Immature natural killer cell (primary cell): ENCODE measurements around the gene OR6B2. TPM values are rescaled to one million over a fixed set of nuclear protein-coding genes. Genes with fewer than 3 reads are reported as not detected.
A peak's percentile ranks its signal among the peaks of the same experiment; 100 is the strongest.

ENCODE experiments used
- DNase-seq, 3 donors: peaks; one replicate each; pipeline ENCODE4 v3.0.0; 2022; ENCODE audit warnings: mixed read lengths in 1 of 3
- H3K27ac Mint-ChIP-seq, 6 donors: one replicate each; pipeline ENCODE4 v1.8.0; 2020; ENCODE audit warnings: mixed read lengths in 6 of 6, mild to moderate bottlenecking in 5 of 6, inconsistent platforms in 4 of 6, moderate library complexity in 3 of 6
- H3K27me3 Mint-ChIP-seq, 3 donors: one replicate each; pipeline ENCODE4 v1.8.0; 2020 to 2021; ENCODE audit warnings: low read depth in 3 of 3, mild to moderate bottlenecking in 3 of 3, mixed read lengths in 3 of 3, moderate library complexity in 3 of 3, inconsistent platforms in 1 of 3
- H3K36me3 Mint-ChIP-seq, 3 donors: one replicate each; pipeline ENCODE4 v1.8.0; 2020; ENCODE audit warnings: mixed read lengths in 3 of 3, inconsistent platforms in 2 of 3, mild to moderate bottlenecking in 2 of 3
- H3K4me1 Mint-ChIP-seq, 2 donors: one replicate each; pipeline ENCODE4 v1.8.0; 2020; ENCODE audit warnings: inconsistent platforms in 2 of 2, mild to moderate bottlenecking in 2 of 2, mixed read lengths in 2 of 2, moderate library complexity in 1 of 2
- H3K4me3 Mint-ChIP-seq, 5 donors: one replicate each; pipeline ENCODE4 v1.8.0; 2020; ENCODE audit warnings: mild to moderate bottlenecking in 5 of 5, mixed read lengths in 5 of 5, inconsistent platforms in 3 of 5, moderate library complexity in 3 of 5
- H3K9me3 Mint-ChIP-seq, 6 donors: one replicate each; pipeline ENCODE4 v1.8.0; 2020; ENCODE audit warnings: mild to moderate bottlenecking in 6 of 6, mixed read lengths in 6 of 6, inconsistent platforms in 4 of 6, moderate library complexity in 3 of 6
- polyA plus RNA-seq, 3 donors: library from polyadenylated mRNA; unstranded; fragments of 300-500 nt; fragmentation: Illumina TruSeq; gene quantifications; one replicate each; pipeline ENCODE4 v1.2.3, GENCODE V29; 2021

The OR6B2 gene
- polyA plus RNA-seq, result not detected

DNA sequence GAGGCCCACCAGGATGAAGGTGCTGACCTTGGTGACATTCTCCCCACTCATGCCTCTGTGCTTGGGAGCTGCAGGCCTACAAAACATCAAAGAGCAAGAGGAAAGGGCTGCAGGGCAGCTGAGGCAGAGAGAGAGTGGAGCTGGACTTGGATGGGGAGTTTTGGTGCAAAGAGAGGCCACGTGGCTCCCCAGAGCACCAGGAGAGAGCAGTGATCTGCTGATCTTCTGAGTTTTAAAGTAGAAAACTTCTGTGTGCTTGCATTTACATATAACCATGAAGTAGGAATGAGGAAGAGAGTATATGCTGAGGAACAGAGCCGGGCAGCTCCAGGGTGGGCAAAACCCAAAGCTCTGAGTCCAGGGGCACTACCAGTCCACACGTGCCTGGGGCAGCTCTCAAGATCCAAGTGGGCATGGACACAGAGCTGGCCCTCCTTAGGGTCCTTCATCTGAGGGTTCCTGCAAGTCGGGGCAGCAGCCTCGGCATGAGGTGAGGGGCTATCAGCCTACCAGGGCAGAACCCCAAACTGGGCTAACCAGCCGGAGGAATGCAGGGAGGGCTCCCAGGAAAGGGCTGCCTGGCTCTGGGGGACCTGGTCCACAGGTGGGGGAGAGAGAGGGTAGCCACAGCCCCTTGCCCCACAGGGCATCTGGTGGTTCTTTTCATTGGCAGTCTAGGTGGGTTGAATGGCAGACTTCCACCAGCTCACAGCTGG lies at the start of gene OR6B2:
OR6B2 (minus strand) TSS at position 51 of the 716 bp plus-strand sequence; CDS start at position 51, 0 bp downstream.
- Mint-ChIP-seq H3K27ac (peak within 1 kb of the TSS in 1 of 6 donors; percentile 40), H3K36me3 (no peaks in the 10 kb centered on the region), H3K4me3 (no peak within 1 kb of the TSS), H3K9me3 (peaks cover 0 to 2% (median 0%) of the 10 kb centered on the region in 6 donors), H3K27me3 (peaks cover 5 to 26% (median 21%) of the 10 kb centered on the region in 3 donors), H3K4me1 (peaks cover 0 to 6% of the 10 kb centered on the region in 2 donors)
- DNase-seq, result no peak

DNA sequence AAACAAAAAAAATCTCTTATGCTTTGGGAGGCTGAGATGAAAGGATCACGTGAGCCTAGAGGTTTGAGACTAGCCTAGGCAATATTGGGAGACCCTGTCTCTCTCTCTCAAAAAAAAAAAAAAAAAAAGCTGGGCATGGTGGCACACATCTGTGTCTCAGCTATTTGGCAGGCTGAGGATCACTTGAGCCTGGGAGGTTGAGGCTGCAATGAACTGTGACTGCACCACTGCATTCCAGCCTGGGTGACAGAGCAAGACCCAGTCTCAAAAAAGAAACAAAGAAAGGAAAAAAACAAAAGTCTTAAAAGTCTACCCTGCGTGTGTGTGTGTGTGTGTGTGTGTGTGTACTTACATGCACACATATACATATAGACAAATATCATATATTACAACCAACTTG lies 48.4 kb upstream of the OR6B2 start:
- H3K27me3 Mint-ChIP-seq, result peaks cover 5 to 15% (median 6%) of the 10 kb centered on the region in 3 donors
- no peaks in the 10 kb centered on the region for H3K4me1 Mint-ChIP-seq
- peaks cover 0 to 10% (median 4%) of the 10 kb centered on the region in 3 donors for H3K36me3 Mint-ChIP-seq
- H3K27ac Mint-ChIP-seq, result no peak overlapping the region
- peaks cover 6 to 35% (median 19%) of the 10 kb centered on the region in 6 donors for H3K9me3 Mint-ChIP-seq
- H3K4me3 Mint-ChIP-seq, result no peak overlapping the region
- no peak for DNase-seq

DNA sequence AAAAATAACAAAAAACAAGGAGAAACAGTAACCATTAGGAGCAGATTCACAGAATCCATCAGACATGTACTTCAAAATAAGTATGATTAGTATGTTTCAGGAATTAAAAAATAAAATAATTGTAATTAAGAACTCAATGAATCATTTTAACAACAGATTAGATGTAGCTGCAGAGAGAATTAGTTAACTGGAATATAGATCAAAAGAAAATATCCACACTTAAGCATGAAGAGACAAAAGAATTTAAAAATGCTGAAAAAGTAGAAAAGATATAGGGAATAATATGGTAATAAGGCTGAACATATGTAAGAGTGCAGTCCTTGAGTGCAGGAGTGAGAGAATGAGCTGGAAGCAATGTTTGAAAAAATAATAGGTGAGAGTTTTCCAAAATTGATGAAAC lies 47.2 kb upstream of the OR6B2 start:
- no peak for DNase-seq
- peaks cover 0 to 10% (median 4%) of the 10 kb centered on the region in 3 donors for H3K36me3 Mint-ChIP-seq
- no peaks in the 10 kb centered on the region for H3K4me1 Mint-ChIP-seq
- peaks cover 6 to 15% (median 7%) of the 10 kb centered on the region in 3 donors for H3K27me3 Mint-ChIP-seq
- peaks cover 6 to 35% (median 19%) of the 10 kb centered on the region in 6 donors for H3K9me3 Mint-ChIP-seq
- H3K27ac Mint-ChIP-seq, result no peak overlapping the region
- no peak overlapping the region for H3K4me3 Mint-ChIP-seq

DNA sequence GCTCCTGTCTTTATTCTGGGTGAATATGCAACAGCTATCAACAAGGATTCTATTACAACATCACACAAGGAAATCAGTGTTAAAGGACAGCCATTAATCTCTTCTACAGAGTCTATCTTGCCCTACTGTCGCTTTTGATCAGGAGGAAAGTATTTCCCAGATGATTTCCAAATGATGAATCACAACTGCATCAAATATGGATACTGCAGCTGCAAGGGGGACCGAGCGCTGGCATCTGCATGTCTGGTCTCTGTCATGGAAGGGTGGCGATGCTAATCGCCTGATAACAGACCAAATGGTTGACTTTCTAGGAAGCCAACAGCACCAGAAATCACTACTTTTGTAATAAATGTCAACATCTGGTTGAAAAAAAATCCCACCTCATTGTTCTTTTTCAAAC lies 44.3 kb upstream of the OR6B2 start:
- peaks cover 2 to 16% (median 15%) of the 10 kb centered on the region in 3 donors for H3K27me3 Mint-ChIP-seq
- H3K27ac Mint-ChIP-seq, result no peak overlapping the region
- H3K4me3 Mint-ChIP-seq, result no peak overlapping the region
- peaks cover 0 to 10% (median 4%) of the 10 kb centered on the region in 3 donors for H3K36me3 Mint-ChIP-seq
- H3K9me3 Mint-ChIP-seq, result peaks cover 6 to 35% (median 19%) of the 10 kb centered on the region in 6 donors
- no peaks in the 10 kb centered on the region for H3K4me1 Mint-ChIP-seq
- DNase-seq, result no peak

DNA sequence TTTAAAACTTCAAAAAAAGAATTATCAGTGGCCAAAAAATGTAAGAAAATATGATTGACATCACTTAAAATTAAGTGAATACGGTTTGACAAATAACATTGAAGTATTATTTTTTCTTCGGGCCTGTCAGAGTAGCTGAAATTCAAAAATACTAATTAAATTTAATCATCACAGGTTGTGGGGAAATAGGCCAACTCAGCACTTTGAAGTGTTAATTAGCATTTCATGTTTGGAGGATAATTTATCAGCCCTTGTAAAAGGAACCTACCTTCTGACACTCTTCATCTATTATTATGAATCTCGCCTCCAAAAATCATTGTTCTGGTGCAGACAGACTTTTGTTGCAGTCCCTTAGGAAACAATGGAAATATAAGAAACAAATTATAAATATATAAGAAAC lies 40.7 kb upstream of the OR6B2 start:
- Mint-ChIP-seq H3K9me3 (peaks cover 0 to 9% (median 2%) of the 10 kb centered on the region in 6 donors), H3K27ac (no peak overlapping the region), H3K4me3 (no peak overlapping the region), H3K4me1 (no peaks in the 10 kb centered on the region), H3K27me3 (peaks cover 6 to 19% (median 10%) of the 10 kb centered on the region in 3 donors), H3K36me3 (no peaks in the 10 kb centered on the region)
- DNase-seq, result no peak

DNA sequence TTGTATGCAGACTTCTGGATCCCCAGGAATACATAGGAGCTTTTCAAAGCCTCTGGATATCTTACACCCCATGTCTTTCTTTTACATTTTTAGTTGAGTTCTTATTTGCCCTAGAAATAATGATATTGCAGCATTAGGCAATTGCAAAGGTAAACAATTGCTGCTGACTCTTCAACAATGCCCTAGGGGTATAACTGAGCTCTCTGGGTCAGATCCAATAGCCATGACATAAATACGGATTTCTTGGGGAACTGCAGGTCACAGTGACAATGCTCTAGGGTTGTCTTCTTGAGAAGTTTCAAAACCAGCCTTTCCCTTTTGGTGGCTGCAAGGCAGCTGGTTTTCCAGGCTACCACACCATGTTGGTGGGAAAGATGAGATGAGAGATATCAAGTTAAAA lies 39.6 kb upstream of the OR6B2 start:
- no peaks in the 10 kb centered on the region for H3K36me3 Mint-ChIP-seq
- H3K4me3 Mint-ChIP-seq, result no peak overlapping the region
- H3K9me3 Mint-ChIP-seq, result peaks cover 0 to 4% (median 0%) of the 10 kb centered on the region in 6 donors
- H3K27ac Mint-ChIP-seq, result no peak overlapping the region
- no peak for DNase-seq
- H3K27me3 Mint-ChIP-seq, result peaks cover 6 to 22% (median 9%) of the 10 kb centered on the region in 3 donors
- no peaks in the 10 kb centered on the region for H3K4me1 Mint-ChIP-seq

DNA sequence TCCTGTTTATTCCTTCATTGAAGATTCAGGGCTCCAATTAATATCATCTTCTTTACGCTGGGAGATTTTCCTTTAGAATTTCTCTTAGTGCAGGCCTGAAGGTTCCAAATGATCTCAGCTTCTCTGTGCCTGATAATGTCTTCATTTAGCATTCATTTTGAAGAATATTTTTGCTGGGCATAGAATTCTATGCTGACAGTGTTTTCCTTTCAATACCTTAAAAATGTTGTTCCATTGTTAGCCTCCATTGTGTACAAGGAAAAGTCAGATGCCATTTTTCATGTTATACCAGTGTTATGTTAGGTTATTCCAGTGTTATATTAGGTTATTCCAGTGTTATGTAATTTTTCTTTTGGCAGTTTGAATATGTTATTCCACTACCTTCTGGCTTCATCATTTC lies 38.0 kb upstream of the OR6B2 start:
- H3K9me3 Mint-ChIP-seq, result peaks cover 0 to 4% (median 0%) of the 10 kb centered on the region in 6 donors
- no peaks in the 10 kb centered on the region for H3K4me1 Mint-ChIP-seq
- no peaks in the 10 kb centered on the region for H3K36me3 Mint-ChIP-seq
- no peak overlapping the region for H3K4me3 Mint-ChIP-seq
- no peak for DNase-seq
- no peak overlapping the region for H3K27ac Mint-ChIP-seq
- H3K27me3 Mint-ChIP-seq, result peaks cover 6 to 27% (median 9%) of the 10 kb centered on the region in 3 donors

DNA sequence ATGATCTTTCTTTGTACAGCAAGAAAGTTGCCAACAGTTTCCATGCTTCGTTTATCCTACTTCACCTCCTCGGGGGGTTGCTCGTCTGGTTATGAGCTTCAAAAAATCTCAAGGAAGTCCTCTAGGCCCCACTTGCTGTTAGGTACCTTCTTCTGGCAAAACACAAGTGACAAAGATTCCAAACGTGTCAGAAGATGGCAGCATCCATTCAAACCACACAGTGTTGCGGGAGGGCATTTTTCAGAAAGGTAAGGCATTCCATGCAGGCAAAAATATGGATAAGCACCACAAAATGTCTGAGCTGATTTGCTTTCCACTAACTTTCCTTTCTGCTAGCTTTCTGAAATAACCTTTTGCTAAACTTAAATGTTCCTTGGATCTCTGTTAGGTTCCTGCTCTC lies 36.3 kb upstream of the OR6B2 start:
- DNase-seq, result no peak
- Mint-ChIP-seq H3K27me3 (peaks cover 6 to 25% (median 9%) of the 10 kb centered on the region in 3 donors), H3K4me3 (no peak overlapping the region), H3K4me1 (no peaks in the 10 kb centered on the region), H3K9me3 (peaks cover 0 to 4% (median 0%) of the 10 kb centered on the region in 6 donors), H3K27ac (no peak overlapping the region), H3K36me3 (no peaks in the 10 kb centered on the region)

DNA sequence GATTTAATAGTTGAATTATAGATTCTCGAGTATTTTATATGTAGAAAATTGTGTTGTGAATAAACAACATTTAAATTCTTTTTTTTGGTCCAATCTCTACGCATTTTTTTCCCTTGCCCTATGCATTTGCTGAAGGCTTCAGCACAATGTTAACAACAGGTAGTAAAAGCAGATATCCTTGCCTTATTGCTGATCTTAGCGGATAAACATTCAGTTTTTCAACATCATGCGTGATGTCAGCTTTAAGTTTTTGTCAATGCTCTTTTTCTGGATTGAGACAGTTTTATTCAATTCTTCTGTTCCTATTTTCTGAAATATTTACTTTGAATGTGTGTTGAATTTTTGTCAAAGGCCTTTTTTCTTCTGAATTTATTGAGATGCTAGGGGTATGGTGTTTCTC lies 34.7 kb upstream of the OR6B2 start:
- no peak for DNase-seq
- no peaks in the 10 kb centered on the region for H3K4me1 Mint-ChIP-seq
- peaks cover 6 to 23% (median 8%) of the 10 kb centered on the region in 3 donors for H3K27me3 Mint-ChIP-seq
- H3K36me3 Mint-ChIP-seq, result no peaks in the 10 kb centered on the region
- H3K9me3 Mint-ChIP-seq, result peaks cover 0 to 4% (median 0%) of the 10 kb centered on the region in 6 donors
- H3K4me3 Mint-ChIP-seq, result no peak overlapping the region
- no peak overlapping the region for H3K27ac Mint-ChIP-seq

DNA sequence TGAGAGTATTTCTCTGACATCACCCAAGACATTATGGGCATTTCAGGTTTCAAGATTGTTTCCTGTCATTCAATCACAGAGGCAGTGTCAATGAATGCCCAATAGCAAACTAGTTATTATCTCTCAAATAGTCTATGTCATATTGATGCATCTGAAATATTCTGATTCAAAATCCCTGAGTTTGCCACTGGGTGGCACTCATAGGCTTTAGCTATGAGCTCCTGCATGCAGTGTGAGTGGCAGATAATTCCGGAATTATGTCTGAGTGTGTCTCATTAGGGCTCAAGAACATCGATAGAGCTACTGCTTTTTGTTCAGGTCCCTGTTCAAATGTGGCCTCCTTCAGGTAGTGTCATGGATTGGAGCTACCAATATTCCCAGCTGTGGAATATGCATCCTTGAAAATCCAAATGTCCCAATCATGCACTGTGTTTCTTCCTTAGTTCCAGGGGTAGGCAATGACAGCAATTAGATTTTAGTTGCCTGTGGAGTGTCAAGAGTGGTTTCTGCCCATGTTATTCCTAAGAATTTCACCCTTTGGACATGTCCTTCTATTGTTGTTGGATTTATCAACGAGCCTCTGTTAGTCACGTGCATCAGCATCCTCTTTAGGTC lies 30.9 kb upstream of the OR6B2 start:
- no peak overlapping the region for H3K27ac Mint-ChIP-seq
- H3K4me3 Mint-ChIP-seq, result no peak overlapping the region
- no peaks in the 10 kb centered on the region for H3K9me3 Mint-ChIP-seq
- H3K27me3 Mint-ChIP-seq, result peaks cover 3 to 18% (median 4%) of the 10 kb centered on the region in 3 donors
- no peaks in the 10 kb centered on the region for H3K36me3 Mint-ChIP-seq
- peak; percentile 16 to 40 (median 28) for DNase-seq
- H3K4me1 Mint-ChIP-seq, result no peaks in the 10 kb centered on the region

DNA sequence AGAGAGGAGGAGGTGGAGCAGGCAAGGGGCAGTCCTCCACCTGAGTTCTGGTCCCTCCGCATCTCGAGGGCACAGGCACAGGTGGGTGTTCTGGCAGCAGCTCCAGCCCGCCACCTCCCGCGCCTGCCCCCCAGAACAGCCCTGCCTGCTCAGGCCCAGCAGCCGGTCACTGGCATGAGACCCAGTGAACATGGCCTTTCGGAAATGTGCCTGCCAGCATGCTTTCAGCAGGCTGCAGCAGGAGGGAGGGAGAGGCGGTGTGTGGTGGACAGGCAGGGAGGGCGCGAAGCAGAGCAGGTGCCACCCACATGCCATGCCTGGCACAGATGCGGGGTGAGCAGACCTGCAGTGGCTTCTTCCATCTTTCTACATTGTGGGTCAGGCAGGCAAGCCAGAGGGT lies 26.4 kb upstream of the OR6B2 start:
- H3K36me3 Mint-ChIP-seq, result no peaks in the 10 kb centered on the region
- H3K27ac Mint-ChIP-seq, result no peak overlapping the region
- no peaks in the 10 kb centered on the region for H3K9me3 Mint-ChIP-seq
- peaks cover 4 to 19% (median 8%) of the 10 kb centered on the region in 3 donors for H3K27me3 Mint-ChIP-seq
- no peaks in the 10 kb centered on the region for H3K4me1 Mint-ChIP-seq
- no peak for DNase-seq
- no peak overlapping the region for H3K4me3 Mint-ChIP-seq

DNA sequence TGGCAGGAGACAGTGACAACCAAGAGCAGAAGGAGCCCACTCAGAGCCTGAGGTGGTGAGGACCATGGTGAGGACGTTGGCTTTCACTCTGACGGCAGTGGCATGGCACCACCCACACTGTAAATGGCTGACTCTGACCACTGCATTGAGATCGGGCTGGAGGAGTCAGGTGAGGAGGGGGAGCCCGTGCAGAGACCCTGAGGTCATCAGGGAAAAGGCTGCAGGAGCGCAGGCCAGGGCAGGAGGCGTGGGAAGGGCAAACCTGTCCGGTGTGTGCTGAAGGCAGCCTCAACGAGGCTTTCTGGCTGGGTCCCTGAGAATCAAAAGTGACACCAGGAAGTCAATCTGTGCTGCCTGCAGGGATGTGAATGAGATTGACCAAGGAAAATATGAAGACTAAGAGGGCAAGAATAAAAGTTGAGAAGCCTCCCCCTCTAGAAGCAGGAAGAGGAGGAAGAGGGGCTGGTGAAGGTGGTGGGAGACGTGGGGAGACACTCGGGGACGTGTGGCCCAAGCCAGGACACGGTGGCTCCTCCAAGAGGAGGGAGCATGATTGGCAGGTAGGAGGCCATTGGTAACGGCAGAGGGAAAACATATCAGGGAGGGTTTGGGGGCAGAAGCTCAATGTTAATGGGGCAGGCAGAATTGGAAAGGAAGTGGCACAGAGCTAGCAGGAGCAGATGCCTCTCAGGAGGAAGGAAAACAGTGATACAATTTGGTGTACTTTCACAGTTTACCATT lies 25.1 kb upstream of the OR6B2 start:
- Mint-ChIP-seq H3K4me1 (no peaks in the 10 kb centered on the region), H3K27me3 (peaks cover 4 to 19% (median 8%) of the 10 kb centered on the region in 3 donors), H3K4me3 (no peak overlapping the region), H3K36me3 (no peaks in the 10 kb centered on the region), H3K9me3 (no peaks in the 10 kb centered on the region), H3K27ac (no peak overlapping the region)
- DNase-seq, result no peak

DNA sequence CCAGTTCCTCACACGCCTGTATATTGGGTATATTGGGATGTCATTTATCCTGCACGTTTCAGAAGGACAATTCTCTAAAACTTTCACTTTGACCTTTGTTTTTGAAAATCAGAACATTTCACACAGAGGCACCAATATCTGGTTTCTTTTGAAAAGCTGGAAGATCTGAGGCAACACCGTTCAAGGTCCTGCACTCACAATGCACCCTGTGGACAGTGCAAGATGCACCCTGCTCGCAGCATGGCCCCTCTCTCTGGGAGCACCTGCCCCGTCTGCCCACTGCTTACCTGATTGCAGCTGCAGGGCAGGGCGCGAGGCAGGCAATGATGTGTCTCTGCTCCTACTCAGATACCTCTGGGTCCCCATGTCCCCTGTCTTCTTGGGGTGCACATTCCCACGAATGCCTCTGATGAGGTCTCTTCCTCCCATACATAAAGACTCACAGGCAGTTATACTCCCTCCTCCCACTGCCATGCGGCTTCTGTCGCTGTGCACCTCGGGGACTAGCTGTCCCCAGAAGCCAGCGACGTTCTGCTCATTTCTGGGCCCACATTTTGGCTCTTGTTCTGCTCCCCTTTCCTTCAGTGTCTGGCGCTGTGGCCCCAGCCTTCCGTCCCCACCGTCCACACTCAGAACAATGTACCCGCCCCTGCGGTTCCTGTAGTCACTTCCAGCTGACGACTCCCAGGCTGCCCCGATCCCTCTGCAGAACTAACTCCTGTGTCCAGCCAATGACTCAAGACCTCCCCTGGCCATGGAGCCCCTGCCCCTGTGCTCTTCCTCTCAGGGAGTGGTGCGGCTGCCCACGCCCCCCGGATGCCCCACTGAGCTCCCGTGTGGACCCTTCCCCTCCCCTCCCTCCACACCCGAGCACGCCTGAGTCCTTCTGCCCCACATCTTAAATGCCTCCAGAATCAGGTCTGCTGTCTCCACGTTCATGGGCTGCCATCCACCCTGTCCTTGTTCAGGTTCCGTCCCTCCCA lies 23.2 kb upstream of the OR6B2 start, which contains the start of gene OR6B3:
OR6B3 (minus strand) TSS at position 349 of the 983 bp plus-strand sequence.
- Mint-ChIP-seq H3K4me3 (no peak within 1 kb of the TSS), H3K27me3 (peaks cover 1 to 26% (median 8%) of the 10 kb centered on the region in 3 donors), H3K4me1 (no peaks in the 10 kb centered on the region), H3K36me3 (no peaks in the 10 kb centered on the region), H3K9me3 (no peaks in the 10 kb centered on the region), H3K27ac (no peak within 1 kb of the TSS)
- DNase-seq, result no peak
